Immature natural killer cell (primary cell): ENCODE data around the gene SEL1L3. TPM values are rescaled to one million over a fixed set of nuclear protein-coding genes. Genes with fewer than 3 reads are reported as not detected.
"Not testable (repeated sequence)": the region's sequence is repeated elsewhere in the genome, so short reads cannot be mapped to it uniquely, and the experiment has no call there.

Experiments
- DNase-seq, 3 donors: peaks; one replicate each; pipeline ENCODE4 v3.0.0; 2022; ENCODE audit warnings: mixed read lengths in 1 of 3
- H3K27ac Mint-ChIP-seq, 6 donors: one replicate each; pipeline ENCODE4 v1.8.0; 2020; ENCODE audit warnings: mixed read lengths in 6 of 6, mild to moderate bottlenecking in 5 of 6, inconsistent platforms in 4 of 6, moderate library complexity in 3 of 6
- H3K27me3 Mint-ChIP-seq, 3 donors: one replicate each; pipeline ENCODE4 v1.8.0; 2020 to 2021; ENCODE audit warnings: low read depth in 3 of 3, mild to moderate bottlenecking in 3 of 3, mixed read lengths in 3 of 3, moderate library complexity in 3 of 3, inconsistent platforms in 1 of 3
- H3K36me3 Mint-ChIP-seq, 3 donors: one replicate each; pipeline ENCODE4 v1.8.0; 2020; ENCODE audit warnings: mixed read lengths in 3 of 3, inconsistent platforms in 2 of 3, mild to moderate bottlenecking in 2 of 3
- H3K4me1 Mint-ChIP-seq, 2 donors: one replicate each; pipeline ENCODE4 v1.8.0; 2020; ENCODE audit warnings: inconsistent platforms in 2 of 2, mild to moderate bottlenecking in 2 of 2, mixed read lengths in 2 of 2, moderate library complexity in 1 of 2
- H3K4me3 Mint-ChIP-seq, 5 donors: one replicate each; pipeline ENCODE4 v1.8.0; 2020; ENCODE audit warnings: mild to moderate bottlenecking in 5 of 5, mixed read lengths in 5 of 5, inconsistent platforms in 3 of 5, moderate library complexity in 3 of 5
- H3K9me3 Mint-ChIP-seq, 6 donors: one replicate each; pipeline ENCODE4 v1.8.0; 2020; ENCODE audit warnings: mild to moderate bottlenecking in 6 of 6, mixed read lengths in 6 of 6, inconsistent platforms in 4 of 6, moderate library complexity in 3 of 6
- polyA plus RNA-seq, 3 donors: library from polyadenylated mRNA; unstranded; fragments of 300-500 nt; fragmentation: Illumina TruSeq; gene quantifications; one replicate each; pipeline ENCODE4 v1.2.3, GENCODE V29; 2021

The SEL1L3 gene
- polyA plus RNA-seq, 3 donors from 2014 or later = 17.1 to 58.8 (median 22.1) TPM

GRCh38 chr4:25872851-25873631 lies 10.3 kb upstream of the SEL1L3 start:
- peak overlapping the region in 1 of 6 donors; percentile 41 for H3K27ac Mint-ChIP-seq
- DNase-seq = no peak
- H3K4me3 Mint-ChIP-seq = no peak overlapping the region

GRCh38 chr4:25870081-25870480 lies 7.3 kb upstream of the SEL1L3 start:
- Mint-ChIP-seq H3K9me3 (no peaks in the 10 kb centered on the region), H3K4me1 (no peaks in the 10 kb centered on the region), H3K4me3 (no peak overlapping the region), H3K36me3 (no peaks in the 10 kb centered on the region), H3K27ac (no peak overlapping the region), H3K27me3 (peaks cover 0 to 2% (median 0%) of the 10 kb centered on the region in 3 donors)
- no peak for DNase-seq

More at GRCh38 chr4:25872851-25873631, 10.3 kb upstream of the SEL1L3 start:
- peaks cover 0 to 3% (median 0%) of the 10 kb centered on the region in 6 donors for H3K9me3 Mint-ChIP-seq
- H3K36me3 Mint-ChIP-seq = no peaks in the 10 kb centered on the region
- H3K27me3 Mint-ChIP-seq = peaks cover 0 to 4% (median 0%) of the 10 kb centered on the region in 3 donors
- no peaks in the 10 kb centered on the region for H3K4me1 Mint-ChIP-seq

GRCh38 chr4:25867781-25868294 lies 5.0 kb upstream of the SEL1L3 start:
- no peak overlapping the region for H3K4me3 Mint-ChIP-seq

GRCh38 chr4:25866401-25866800 lies 3.6 kb upstream of the SEL1L3 start:
- H3K4me1 Mint-ChIP-seq, H3K27ac Mint-ChIP-seq, H3K9me3 Mint-ChIP-seq: not testable (repeated sequence)

More at GRCh38 chr4:25867781-25868294, 5.0 kb upstream of the SEL1L3 start:
- no peak for DNase-seq
- Mint-ChIP-seq H3K27me3 (peaks cover 0 to 2% (median 2%) of the 10 kb centered on the region in 3 donors), H3K27ac (no peak overlapping the region), H3K36me3 (no peaks in the 10 kb centered on the region), H3K9me3 (no peaks in the 10 kb centered on the region), H3K4me1 (no peaks in the 10 kb centered on the region)

GRCh38 chr4:25865586-25865985 lies 2.8 kb upstream of the SEL1L3 start:
- H3K9me3 Mint-ChIP-seq = no peaks in the 10 kb centered on the region
- H3K4me3 Mint-ChIP-seq = peak overlapping the region in 2 of 5 donors; percentile 38 to 86
- peaks cover 16 to 17% of the 10 kb centered on the region in 2 donors for H3K4me1 Mint-ChIP-seq
- DNase-seq = no peak
- H3K27ac Mint-ChIP-seq = no peak overlapping the region
- no peaks in the 10 kb centered on the region for H3K36me3 Mint-ChIP-seq
- H3K27me3 Mint-ChIP-seq = peaks cover 4 to 9% (median 4%) of the 10 kb centered on the region in 3 donors

More at GRCh38 chr4:25866401-25866800, 3.6 kb upstream of the SEL1L3 start:
- not testable (repeated sequence) for H3K4me3 Mint-ChIP-seq, DNase-seq, H3K36me3 Mint-ChIP-seq, H3K27me3 Mint-ChIP-seq

GRCh38 chr4:25863831-25864418 lies 1.1 kb upstream of the SEL1L3 start:
- H3K4me1 Mint-ChIP-seq = peaks cover 32 to 33% of the 10 kb centered on the region in 2 donors

GRCh38 chr4:25863347-25863784 lies 578 bp upstream of the SEL1L3 start:
- Mint-ChIP-seq H3K27me3 (peaks cover 4 to 9% (median 4%) of the 10 kb centered on the region in 3 donors), H3K4me3 (peak overlapping the region; percentile 78 to 86 (median 82)), H3K9me3 (no peaks in the 10 kb centered on the region), H3K27ac (peak overlapping the region in 3 of 6 donors; percentile 16 to 76 (median 74)), H3K36me3 (no peaks in the 10 kb centered on the region), H3K4me1 (peaks cover 34 to 38% of the 10 kb centered on the region in 2 donors)
- no peak for DNase-seq

More at GRCh38 chr4:25863831-25864418, 1.1 kb upstream of the SEL1L3 start:
- Mint-ChIP-seq H3K9me3 (no peaks in the 10 kb centered on the region), H3K27ac (peak overlapping the region in 3 of 6 donors; percentile 16 to 76 (median 74)), H3K36me3 (no peaks in the 10 kb centered on the region), H3K27me3 (peaks cover 4 to 9% (median 4%) of the 10 kb centered on the region in 3 donors), H3K4me3 (peak overlapping the region; percentile 78 to 86 (median 82))
- no peak for DNase-seq

GRCh38 chr4:25861951-25862410 lies 807 bp downstream of the SEL1L3 start:
- Mint-ChIP-seq H3K9me3 (no peaks in the 10 kb centered on the region), H3K27me3 (peaks cover 4 to 9% (median 4%) of the 10 kb centered on the region in 3 donors), H3K4me3 (peak overlapping the region; percentile 96 to 100 (median 98)), H3K27ac (peak overlapping the region; percentile 82 to 99 (median 91)), H3K4me1 (peaks cover 41 to 52% of the 10 kb centered on the region in 2 donors), H3K36me3 (no peaks in the 10 kb centered on the region)
- DNase-seq = peak in 2 of 3 donors; percentile 26 to 40

GRCh38 chr4:25861280-25861950 lies 1.4 kb downstream of the SEL1L3 start:
- Mint-ChIP-seq H3K27ac (peak overlapping the region; percentile 82 to 99 (median 91)), H3K9me3 (no peaks in the 10 kb centered on the region), H3K27me3 (peaks cover 4 to 9% (median 4%) of the 10 kb centered on the region in 3 donors), H3K4me3 (peak overlapping the region; percentile 96 to 100 (median 98)), H3K36me3 (no peaks in the 10 kb centered on the region), H3K4me1 (peaks cover 41 to 56% of the 10 kb centered on the region in 2 donors)
- no peak for DNase-seq

GRCh38 chr4:25860586-25861279 lies 2.1 kb downstream of the SEL1L3 start:
- H3K4me1 Mint-ChIP-seq = peaks cover 44 to 62% of the 10 kb centered on the region in 2 donors
- H3K9me3 Mint-ChIP-seq = no peaks in the 10 kb centered on the region
- peaks cover 4 to 9% (median 4%) of the 10 kb centered on the region in 3 donors for H3K27me3 Mint-ChIP-seq
- no peaks in the 10 kb centered on the region for H3K36me3 Mint-ChIP-seq
- H3K27ac Mint-ChIP-seq = peak overlapping the region; percentile 82 to 94 (median 90)
- no peak for DNase-seq
- H3K4me3 Mint-ChIP-seq = peak overlapping the region; percentile 37 to 100 (median 97)

GRCh38 chr4:25859429-25860148 lies 3.2 kb downstream of the SEL1L3 start:
- H3K36me3 Mint-ChIP-seq = no peaks in the 10 kb centered on the region
- no peaks in the 10 kb centered on the region for H3K9me3 Mint-ChIP-seq
- peaks cover 4 to 9% (median 4%) of the 10 kb centered on the region in 3 donors for H3K27me3 Mint-ChIP-seq
- H3K4me1 Mint-ChIP-seq = peaks cover 54 to 72% of the 10 kb centered on the region in 2 donors
- peak overlapping the region; percentile 82 to 94 (median 90) for H3K27ac Mint-ChIP-seq
- DNase-seq = peak; percentile 26 to 52 (median 42)
- H3K4me3 Mint-ChIP-seq = peak overlapping the region; percentile 37 to 98 (median 96)

GRCh38 chr4:25857851-25858400 lies 4.9 kb downstream of the SEL1L3 start:
- H3K36me3 Mint-ChIP-seq = no peaks in the 10 kb centered on the region
- DNase-seq = no peak
- H3K4me1 Mint-ChIP-seq = peaks cover 62 to 80% of the 10 kb centered on the region in 2 donors
- no peak overlapping the region for H3K4me3 Mint-ChIP-seq
- H3K9me3 Mint-ChIP-seq = no peaks in the 10 kb centered on the region
- peak overlapping the region; percentile 28 to 77 (median 63) for H3K27ac Mint-ChIP-seq
- H3K27me3 Mint-ChIP-seq = peaks cover 3 to 7% (median 4%) of the 10 kb centered on the region in 3 donors
